ENCODE data around the gene COPS8.

DNA sequence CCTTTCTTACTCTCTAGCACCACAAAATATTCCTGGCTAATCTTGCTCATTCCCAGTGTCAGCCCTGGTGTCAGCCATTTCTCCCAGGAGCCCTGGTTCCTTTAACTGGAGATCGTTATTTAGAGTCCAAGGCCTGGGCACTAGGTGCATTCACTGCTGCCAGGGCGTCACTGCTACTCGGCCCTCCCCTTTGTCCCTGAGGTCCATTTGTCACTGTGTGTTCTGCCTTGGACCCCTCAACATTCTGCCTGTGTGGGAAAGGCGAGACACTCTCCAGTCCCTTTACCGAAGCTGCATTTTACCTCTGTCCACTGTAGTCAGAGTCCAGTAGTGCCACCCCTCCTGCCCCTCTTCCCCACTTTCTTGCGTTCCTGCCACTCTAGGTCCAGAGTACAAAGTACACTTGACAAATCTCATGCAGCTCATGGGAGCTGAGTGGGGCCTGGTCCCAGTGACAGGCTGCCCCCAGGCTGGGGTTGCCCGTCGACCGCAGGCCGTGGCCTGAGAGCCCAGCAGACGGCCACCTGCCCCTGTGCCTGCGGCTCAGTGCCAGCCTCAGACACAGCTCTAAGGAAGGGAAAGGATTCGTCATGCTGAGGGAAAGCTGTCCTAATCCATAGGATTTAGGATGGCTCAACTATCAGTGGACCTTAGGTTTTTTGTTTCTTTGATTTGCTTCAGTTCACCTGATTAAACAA is 52.1 kb downstream of the COPS8 start:
- TF ChIP-seq, protein P1, sequence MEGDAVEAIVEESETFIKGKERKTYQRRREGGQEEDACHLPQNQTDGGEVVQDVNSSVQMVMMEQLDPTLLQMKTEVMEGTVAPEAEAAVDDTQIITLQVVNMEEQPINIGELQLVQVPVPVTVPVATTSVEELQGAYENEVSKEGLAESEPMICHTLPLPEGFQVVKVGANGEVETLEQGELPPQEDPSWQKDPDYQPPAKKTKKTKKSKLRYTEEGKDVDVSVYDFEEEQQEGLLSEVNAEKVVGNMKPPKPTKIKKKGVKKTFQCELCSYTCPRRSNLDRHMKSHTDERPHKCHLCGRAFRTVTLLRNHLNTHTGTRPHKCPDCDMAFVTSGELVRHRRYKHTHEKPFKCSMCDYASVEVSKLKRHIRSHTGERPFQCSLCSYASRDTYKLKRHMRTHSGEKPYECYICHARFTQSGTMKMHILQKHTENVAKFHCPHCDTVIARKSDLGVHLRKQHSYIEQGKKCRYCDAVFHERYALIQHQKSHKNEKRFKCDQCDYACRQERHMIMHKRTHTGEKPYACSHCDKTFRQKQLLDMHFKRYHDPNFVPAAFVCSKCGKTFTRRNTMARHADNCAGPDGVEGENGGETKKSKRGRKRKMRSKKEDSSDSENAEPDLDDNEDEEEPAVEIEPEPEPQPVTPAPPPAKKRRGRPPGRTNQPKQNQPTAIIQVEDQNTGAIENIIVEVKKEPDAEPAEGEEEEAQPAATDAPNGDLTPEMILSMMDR (IDR thresholded peaks at IDR 0.05): no peak
- TF ChIP-seq POLR2A (IDR thresholded peaks at IDR 0.05): no peak

Data from testis (tissue), 2 donors.